Activated T-helper 1 cell treated with anti-CD3 and anti-CD28 coated beads, Interleukin-12 subunit alpha, Interleukin-12 subunit beta, Interleukin-2, Interleukin-4 antibody, amounts not matched to agents 30 ng/mL and 10 ng/mL and 1 ng/mL, durations not matched to agents 14 hours and 24 hours and 36 hours (primary cell): ENCODE measurements around the gene OR4C3. TPM values are rescaled to one million over a fixed set of nuclear protein-coding genes. Genes with fewer than 3 reads are reported as not detected.
"Not testable (repeated sequence)": the region's sequence is repeated elsewhere in the genome, so short reads cannot be mapped to it uniquely, and the experiment has no call there.

Experiments
- DNase-seq: peaks from one replicate; pipeline ENCODE4 v3.0.0; 2021; ENCODE audit warnings: low spot score
- H3K27ac Mint-ChIP-seq: one replicate; pipeline ENCODE4 v1.8.0; 2021; ENCODE audit warnings: mild to moderate bottlenecking, mixed read lengths
- H3K27me3 Mint-ChIP-seq: one replicate; pipeline ENCODE4 v1.8.0; 2022; ENCODE audit warnings: mild to moderate bottlenecking, moderate library complexity, mixed read lengths; ENCODE audit not compliant: insufficient read depth
- H3K36me3 Mint-ChIP-seq: one replicate; pipeline ENCODE4 v1.8.0; 2021; ENCODE audit warnings: low read depth, mixed read lengths
- H3K4me1 Mint-ChIP-seq: one replicate; pipeline ENCODE4 v1.8.0; 2021; ENCODE audit warnings: low read depth, mixed read lengths
- H3K4me3 Mint-ChIP-seq: one replicate; pipeline ENCODE4 v1.8.0; 2021; ENCODE audit warnings: mild to moderate bottlenecking, moderate library complexity, mixed read lengths
- H3K9me3 Mint-ChIP-seq: one replicate; pipeline ENCODE4 v1.8.0; 2021; ENCODE audit warnings: mixed read lengths
- intact Hi-C: fragments of 100-400 bp; cut with micrococcal nuclease; formaldehyde crosslinking; loops from one replicate; pipeline ENCODE4 v1.15.1; 2024
- total RNA-seq: library from RNA; stranded (reverse); gene quantifications from 2 replicates; pipeline ENCODE4 v1.2.3, GENCODE V29; 2022

OR4C3 gene
- total RNA-seq: not detected in 2 replicates

DNA sequence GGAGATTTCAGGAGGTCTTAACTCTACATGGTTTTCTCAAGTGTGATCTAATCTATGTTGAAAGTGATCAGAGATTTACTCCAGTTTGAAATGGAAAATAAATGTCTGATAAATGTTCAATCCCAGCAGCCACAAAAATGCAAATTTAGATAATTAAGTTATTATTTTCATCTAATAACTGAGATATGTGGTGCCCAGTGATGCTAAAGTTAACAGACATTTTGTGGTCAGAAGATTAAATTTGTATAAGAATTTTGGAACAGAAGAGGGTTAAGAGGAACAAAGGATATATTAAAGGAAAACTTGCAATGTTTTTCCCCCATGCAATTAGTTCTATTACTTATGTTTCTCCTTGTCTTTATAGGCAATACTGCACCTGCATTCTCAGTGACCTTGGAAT is at the start of gene OR4C3:
Gene OR4C3 (plus strand): TSS at position 301 of the 400 bp plus-strand sequence. CDS start 102 bp downstream, outside the sequence.
- H3K27me3 Mint-ChIP-seq, H3K27ac Mint-ChIP-seq, H3K4me1 Mint-ChIP-seq, H3K9me3 Mint-ChIP-seq, intact Hi-C loops, DNase-seq, H3K4me3 Mint-ChIP-seq, H3K36me3 Mint-ChIP-seq: not testable (repeated sequence)

DNA sequence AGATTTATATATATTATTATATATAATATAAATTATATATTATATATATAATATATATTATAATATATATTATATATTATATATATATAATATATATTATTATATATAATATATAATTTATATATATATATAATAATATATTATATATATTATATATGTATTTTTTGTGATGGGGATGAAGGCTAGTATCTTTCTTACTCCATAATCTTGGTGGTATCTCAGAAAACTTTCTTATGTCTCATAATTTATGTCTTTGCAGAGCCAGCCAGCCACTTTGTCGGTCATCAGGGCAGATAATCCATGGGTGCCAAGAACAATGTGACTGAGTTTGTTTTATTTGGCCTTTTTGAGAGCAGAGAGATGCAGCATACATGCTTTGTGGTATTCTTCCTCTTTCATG is 18.8 kb upstream of the OR4C3 start, which contains the start of gene OR4S1:
Gene OR4S1 (plus strand): TSS at position 301 of the 400 bp plus-strand sequence. CDS start 0 bp downstream, at position 301.
- DNase-seq: no peak
- Mint-ChIP-seq H3K36me3 (no peaks in the 10 kb centered on the region), H3K9me3 (no peaks in the 10 kb centered on the region), H3K4me1 (no peaks in the 10 kb centered on the region), H3K4me3 (no peak within 1 kb of the TSS), H3K27ac (no peak within 1 kb of the TSS), H3K27me3 (peaks cover 16% of the 10 kb centered on the region)
- intact Hi-C loops: loop anchor here (2.0 to 5.0 kb wide), 2 partner anchors 371 to 1691 kb away; no protein-coding TSS in a partner anchor

DNA sequence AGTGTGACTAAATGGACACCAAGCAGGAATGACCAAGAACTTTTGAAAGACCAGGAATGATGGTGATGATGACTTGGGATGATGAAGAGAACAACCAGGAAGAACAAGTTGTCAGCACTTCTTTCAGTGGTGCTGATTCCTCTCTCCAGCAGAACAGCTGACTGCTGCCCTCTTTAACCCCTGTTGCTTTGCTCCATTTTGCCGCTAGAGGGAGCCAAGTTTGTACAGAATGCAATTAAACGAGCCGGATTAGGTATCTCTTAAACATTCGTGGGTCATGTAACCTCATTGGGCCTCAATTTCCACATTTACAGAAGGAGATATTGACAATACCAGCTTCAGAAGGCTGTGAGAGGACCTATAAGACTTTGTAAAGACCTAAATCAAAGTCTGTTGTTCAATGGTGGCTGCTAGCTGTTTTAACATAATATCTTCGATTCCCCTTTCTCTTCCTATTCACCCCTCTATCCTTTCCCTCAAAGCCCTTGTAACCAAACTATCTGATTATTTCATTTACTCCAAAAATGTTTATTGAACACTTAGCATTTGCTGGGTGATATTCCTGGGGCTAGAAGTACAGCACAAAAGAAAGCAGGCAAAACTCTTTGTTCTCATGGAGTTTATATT is 16.8 kb upstream of the OR4C3 start:
- Mint-ChIP-seq H3K4me1 (no peaks in the 10 kb centered on the region), H3K9me3 (no peaks in the 10 kb centered on the region), H3K36me3 (no peaks in the 10 kb centered on the region), H3K4me3 (no peak overlapping the region), H3K27me3 (peaks cover 10% of the 10 kb centered on the region), H3K27ac (no peak overlapping the region)
- DNase-seq: peak; percentile 43
- intact Hi-C loops: loop anchor here (1.0 to 5.0 kb wide), 3 partner anchors 135 to 1689 kb away; no protein-coding TSS in a partner anchor

DNA sequence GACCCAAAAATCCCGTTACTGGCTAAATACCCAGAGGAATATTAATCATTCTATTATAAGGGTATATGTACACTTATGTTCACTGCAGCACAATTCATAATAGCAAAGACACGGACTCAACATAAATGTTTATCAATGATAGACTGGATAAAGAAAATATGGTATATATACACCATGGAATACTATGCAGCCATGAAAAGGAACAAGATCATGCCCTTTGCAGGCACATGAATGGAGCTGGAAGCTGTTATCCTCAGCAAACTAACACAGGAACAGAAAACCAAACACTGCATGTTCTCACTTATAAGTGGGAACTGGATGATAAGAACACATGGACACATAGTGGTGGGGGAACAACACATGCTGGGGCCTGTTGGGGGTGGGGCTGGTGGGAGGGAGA is 11.1 kb upstream of the OR4C3 start:
- peaks cover 12% of the 10 kb centered on the region for H3K9me3 Mint-ChIP-seq
- H3K4me1 Mint-ChIP-seq, DNase-seq, H3K27ac Mint-ChIP-seq, H3K4me3 Mint-ChIP-seq, H3K36me3 Mint-ChIP-seq, intact Hi-C loops, H3K27me3 Mint-ChIP-seq: not testable (repeated sequence)

DNA sequence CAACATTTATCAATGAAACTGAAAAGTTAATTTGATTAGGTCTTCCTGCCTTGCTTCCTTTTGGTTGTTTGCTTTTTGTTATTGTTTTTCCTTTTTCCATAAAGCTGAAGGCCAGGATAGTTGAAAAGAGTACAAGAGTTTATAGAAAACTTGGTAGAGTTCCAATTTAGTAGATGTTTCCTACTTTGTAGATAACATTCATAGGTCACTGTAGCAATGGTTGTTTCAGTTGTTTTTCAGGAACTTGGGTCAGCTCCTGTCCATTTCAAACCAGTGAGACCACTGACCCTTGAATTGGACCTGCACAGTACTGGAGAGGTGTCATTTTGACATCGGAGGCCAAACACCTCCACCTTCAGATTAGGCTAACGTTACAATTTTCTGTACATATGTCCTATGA is 4.9 kb upstream of the OR4C3 start:
- H3K36me3 Mint-ChIP-seq, H3K27me3 Mint-ChIP-seq, intact Hi-C loops, H3K4me1 Mint-ChIP-seq, H3K27ac Mint-ChIP-seq, H3K4me3 Mint-ChIP-seq, DNase-seq, H3K9me3 Mint-ChIP-seq: not testable (repeated sequence)

DNA sequence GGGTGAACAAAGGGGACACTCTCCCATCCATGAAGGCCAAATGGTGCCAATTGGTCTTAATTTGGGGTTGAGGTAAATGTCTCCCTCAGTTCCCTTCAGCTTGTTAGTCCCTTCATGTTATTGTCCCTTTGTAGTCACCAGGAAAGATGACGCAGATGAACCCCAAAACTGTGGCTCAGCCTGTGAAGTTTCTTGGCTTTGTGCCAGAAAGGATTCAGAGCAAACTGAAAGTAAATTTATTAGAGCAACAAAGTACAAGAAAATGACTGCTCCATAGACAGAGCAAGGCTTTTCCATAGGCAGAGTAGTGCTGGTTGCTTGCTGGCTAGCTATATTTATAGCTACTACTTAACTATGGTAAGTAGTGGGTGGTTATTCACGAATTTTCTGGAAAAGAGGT is 16.7 kb downstream of the OR4C3 start:
- H3K27me3 Mint-ChIP-seq: no peaks in the 10 kb centered on the region
- DNase-seq: no peak
- H3K4me1 Mint-ChIP-seq: peaks cover 4% of the 10 kb centered on the region
- peaks cover 9% of the 10 kb centered on the region for H3K9me3 Mint-ChIP-seq
- intact Hi-C loops: no loop called here
- H3K27ac Mint-ChIP-seq: no peak overlapping the region
- H3K4me3 Mint-ChIP-seq: no peak overlapping the region
- peaks cover 2% of the 10 kb centered on the region for H3K36me3 Mint-ChIP-seq

DNA sequence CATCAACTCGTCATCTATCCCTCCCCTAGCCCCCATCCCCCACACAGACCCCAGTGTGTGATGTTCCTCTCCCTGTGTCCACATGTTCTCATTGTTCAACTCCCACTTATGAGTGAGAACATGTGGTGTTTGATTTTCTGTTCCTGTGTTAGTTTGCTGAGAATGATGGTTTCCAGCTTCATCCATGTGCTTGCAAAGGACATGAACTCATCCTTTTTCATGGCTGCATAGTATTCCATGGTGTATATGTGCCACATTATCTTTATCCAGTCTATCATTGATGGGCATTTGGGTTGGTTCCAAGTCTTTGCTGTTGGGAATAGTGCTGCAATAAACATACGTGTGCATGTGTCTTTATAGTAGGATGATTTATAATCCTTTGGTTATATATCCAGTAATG is 17.8 kb downstream of the OR4C3 start:
- H3K27ac Mint-ChIP-seq, intact Hi-C loops, H3K9me3 Mint-ChIP-seq, H3K4me3 Mint-ChIP-seq, H3K4me1 Mint-ChIP-seq, H3K36me3 Mint-ChIP-seq, DNase-seq, H3K27me3 Mint-ChIP-seq: not testable (repeated sequence)

DNA sequence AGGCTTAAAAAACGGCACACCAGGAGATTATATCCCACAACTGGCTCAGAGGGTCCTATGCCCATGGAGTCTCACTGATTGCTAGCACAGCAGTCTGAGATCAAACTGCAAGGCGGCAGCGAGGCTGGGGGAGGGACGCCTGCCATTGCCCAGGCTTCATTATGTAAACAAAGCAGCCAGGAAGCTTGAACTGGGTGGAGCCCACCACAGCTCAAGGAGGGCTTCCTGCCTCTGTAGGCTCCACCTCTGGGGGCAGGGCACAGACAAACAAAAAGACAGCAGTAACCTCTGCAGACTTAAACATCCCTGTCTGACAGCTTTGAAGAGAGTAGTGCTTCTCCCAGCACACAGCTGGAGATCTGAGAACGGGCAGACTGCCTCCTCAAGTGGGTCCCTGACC is 21.6 kb downstream of the OR4C3 start:
- H3K4me3 Mint-ChIP-seq, intact Hi-C loops, DNase-seq: not testable (repeated sequence)

DNA sequence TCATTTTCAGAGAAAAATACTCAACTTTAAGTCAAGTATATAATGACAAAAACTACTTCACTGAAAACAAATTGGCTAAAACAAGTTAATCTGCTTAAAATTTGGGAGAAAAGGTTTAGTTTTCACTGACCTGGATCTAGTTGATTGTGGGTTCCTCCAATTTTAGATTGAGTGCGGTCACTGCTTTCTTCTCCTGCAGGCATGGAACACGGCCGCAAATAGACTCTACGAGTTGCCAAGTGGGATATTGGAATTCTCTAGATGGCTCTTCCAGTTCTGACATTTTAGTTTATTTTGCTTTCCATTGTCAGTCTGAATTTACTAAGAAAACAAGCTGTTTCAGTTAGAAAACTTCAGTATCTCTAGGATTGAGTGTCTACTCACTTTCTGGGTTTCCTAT is 29.3 kb downstream of the OR4C3 start:
- Mint-ChIP-seq H3K27me3 (no peaks in the 10 kb centered on the region), H3K4me3 (no peak overlapping the region), H3K4me1 (no peaks in the 10 kb centered on the region), H3K9me3 (peaks cover 12% of the 10 kb centered on the region), H3K36me3 (no peaks in the 10 kb centered on the region), H3K27ac (no peak overlapping the region)
- intact Hi-C loops: no loop called here
- no peak for DNase-seq

More for the DNA sequence above, 21.6 kb downstream of the OR4C3 start:
- not testable (repeated sequence) for H3K36me3 Mint-ChIP-seq, H3K4me1 Mint-ChIP-seq, H3K27ac Mint-ChIP-seq, H3K27me3 Mint-ChIP-seq
- H3K9me3 Mint-ChIP-seq: peaks cover 13% of the 10 kb centered on the region

DNA sequence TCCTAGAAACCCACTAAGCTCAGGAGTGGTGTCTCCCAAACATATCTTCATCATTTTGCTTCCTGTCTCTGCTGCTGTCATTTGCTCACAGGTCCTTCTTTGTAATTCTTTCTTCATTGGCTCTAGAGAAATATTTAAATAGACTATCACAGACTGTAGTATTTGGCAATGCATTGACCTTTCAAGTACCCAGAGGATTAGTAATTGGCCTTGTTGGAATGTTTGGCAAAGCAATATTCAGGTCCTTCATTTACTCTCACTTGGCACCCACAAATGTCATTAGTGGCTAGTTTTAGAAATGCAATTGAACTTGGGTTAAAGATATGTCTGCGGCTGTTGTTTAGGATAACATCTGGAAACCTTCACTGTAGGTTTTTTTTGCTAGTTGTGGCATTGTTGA is 30.0 kb downstream of the OR4C3 start:
- Mint-ChIP-seq H3K4me3 (no peak overlapping the region), H3K27ac (no peak overlapping the region), H3K9me3 (peaks cover 13% of the 10 kb centered on the region), H3K36me3 (no peaks in the 10 kb centered on the region), H3K4me1 (no peaks in the 10 kb centered on the region), H3K27me3 (no peaks in the 10 kb centered on the region)
- intact Hi-C loops: no loop called here
- DNase-seq: no peak

DNA sequence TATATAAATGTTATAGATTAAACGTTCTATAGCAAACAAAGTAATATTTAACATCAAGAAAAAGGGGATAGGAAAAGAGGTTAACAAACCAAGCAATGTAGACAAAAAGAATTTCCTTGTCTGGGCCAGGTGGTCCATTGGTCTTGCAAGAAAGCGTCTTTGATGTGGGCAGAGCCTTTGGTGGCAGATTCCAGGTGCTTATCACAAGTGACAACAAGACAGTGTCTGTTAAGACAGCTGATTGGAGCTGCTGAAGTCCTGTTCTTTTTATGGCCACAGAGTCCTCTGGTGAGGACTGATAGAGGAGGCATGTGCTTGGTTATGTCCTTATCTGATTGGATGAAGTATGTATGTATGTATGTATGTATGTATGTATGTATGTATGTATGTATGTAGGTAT is 36.6 kb downstream of the OR4C3 start:
- H3K36me3 Mint-ChIP-seq, H3K27ac Mint-ChIP-seq, H3K27me3 Mint-ChIP-seq: not testable (repeated sequence)

DNA sequence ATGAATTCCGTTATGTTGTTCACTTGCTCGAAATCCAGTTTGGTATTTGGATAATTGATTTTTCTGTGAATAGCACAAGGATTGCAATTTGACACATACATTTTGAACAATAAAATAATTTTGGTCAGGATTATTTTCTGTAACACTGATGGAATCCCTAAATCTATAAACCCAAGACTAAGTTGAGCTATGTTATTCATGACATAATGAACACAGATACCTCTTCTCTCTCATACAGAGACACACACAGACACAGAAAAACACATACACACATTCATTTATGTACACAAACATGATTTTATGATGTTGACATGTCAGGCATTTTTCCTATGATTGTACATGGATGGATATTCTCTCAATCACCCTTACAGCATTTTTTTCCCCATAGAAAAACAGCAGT is 41.6 kb downstream of the OR4C3 start, which contains the start of gene OR4C5:
Gene OR4C5 (minus strand): TSS at position 101 of the 400 bp plus-strand sequence. CDS start 0 bp downstream, at position 101.
- intact Hi-C loops: no loop called here
- Mint-ChIP-seq H3K4me3 (no peak within 1 kb of the TSS), H3K27ac (no peak within 1 kb of the TSS), H3K36me3 (no peaks in the 10 kb centered on the region), H3K9me3 (no peaks in the 10 kb centered on the region), H3K27me3 (no peaks in the 10 kb centered on the region), H3K4me1 (no peaks in the 10 kb centered on the region)
- no peak for DNase-seq

More for the DNA sequence above, 36.6 kb downstream of the OR4C3 start:
- H3K4me1 Mint-ChIP-seq, DNase-seq, H3K4me3 Mint-ChIP-seq, intact Hi-C loops: not testable (repeated sequence)
- H3K9me3 Mint-ChIP-seq: peaks cover 12% of the 10 kb centered on the region
